WTC11 (cell line): ENCODE results near the gene ITPR2.

ENCODE experiments used
- CTCF ChIP-seq: fragments of 200-600 bp; IDR thresholded peaks from 2 replicates; pipeline ENCODE4 v1.8.0; 2022; ENCODE audit warnings: antibody characterized with exemption
- E2F1 ChIP-seq: sonication (generic); formaldehyde crosslinking; IDR thresholded peaks from 2 replicates; pipeline ENCODE4 v1.8.0; 2022; ENCODE audit warnings: mild to moderate bottlenecking, missing genetic modification reagents
- ERG ChIP-seq: fragments of 250-450 bp; sonication (Bioruptor Pico); IDR thresholded peaks from 2 replicates; pipeline ENCODE4 v1.8.0; 2021; ENCODE audit warnings: mild to moderate bottlenecking
- FOXP1 ChIP-seq: sonication (generic); formaldehyde crosslinking; IDR thresholded peaks from 2 replicates; pipeline ENCODE4 v1.8.0; 2022; ENCODE audit warnings: missing genetic modification reagents, mild to moderate bottlenecking, moderate library complexity, borderline replicate concordance
- FOXP4 ChIP-seq: sonication (generic); formaldehyde crosslinking; IDR thresholded peaks from 2 replicates; pipeline ENCODE4 v1.8.0; 2022; ENCODE audit warnings: mild to moderate bottlenecking, missing genetic modification reagents
- MAX ChIP-seq: sonication (generic); formaldehyde crosslinking; IDR thresholded peaks from 2 replicates; pipeline ENCODE4 v1.8.0; 2022; ENCODE audit warnings: mild to moderate bottlenecking, missing genetic modification reagents
- PRDM15 ChIP-seq: sonication (generic); formaldehyde crosslinking; IDR thresholded peaks from 2 replicates; pipeline ENCODE4 v1.8.0; 2022; ENCODE audit warnings: missing genetic modification reagents

GRCh38 chr12:26847431-26847830 is 14.4 kb upstream of the ITPR2 start:
- TF ChIP-seq CTCF: no peak
- TF ChIP-seq ERG (CRISPR knock-in tag): no peak
- no peak for TF ChIP-seq MAX (CRISPR knock-in tag)
- no peak for TF ChIP-seq FOXP4 (CRISPR knock-in tag)
- no peak for TF ChIP-seq PRDM15 (CRISPR knock-in tag)
- TF ChIP-seq FOXP1 (CRISPR knock-in tag): no peak
- TF ChIP-seq E2F1 (CRISPR knock-in tag): no peak
